Fibroblast of the aortic adventitia (primary cell): ENCODE results near the gene FEM1C. TPM values are rescaled to one million over a fixed set of nuclear protein-coding genes. Genes with fewer than 3 reads are reported as not detected.

ENCODE experiments used
- DNase-seq: peaks from one replicate; pipeline ENCODE4 v3.0.0-alpha.2; 2010; ENCODE audit warnings: low read depth
- H3K4me3 ChIP-seq: 2 replicates; pipeline ENCODE4 v1.5.1; 2011; ENCODE audit warnings: low read depth, mild to moderate bottlenecking, control low read depth, low read length, moderate library complexity
- CTCF ChIP-seq: IDR thresholded peaks from 2 replicates; pipeline ENCODE4 v1.5.1; 2011; ENCODE audit warnings: mild to moderate bottlenecking, low read length, control low read depth, inconsistent platforms; ENCODE audit not compliant: insufficient read depth
- total RNA-seq: library from RNA; depleted of rRNA; stranded (reverse); fragments of >200 nt; gene quantifications from 2 replicates; pipeline ENCODE4 v1.2.3, GENCODE V29; 2012; ENCODE audit warnings: low replicate concordance

The FEM1C gene
- total RNA-seq, 1 donor: 31.7 TPM

GRCh38 chr5:115559524-115559923 lies 14.9 kb upstream of the FEM1C start:
- no peak overlapping the region for H3K4me3 ChIP-seq
- no peak for DNase-seq
- TF ChIP-seq CTCF: no peak

GRCh38 chr5:115558388-115558956 lies 13.9 kb upstream of the FEM1C start:
- TF ChIP-seq CTCF: no peak
- H3K4me3 ChIP-seq: no peak overlapping the region
- peak; percentile 35 for DNase-seq

- H3K4me3 ChIP-seq: no peak overlapping the region
- DNase-seq: no peak
- no peak for TF ChIP-seq CTCF
These were observed 13.3 kb upstream of the FEM1C start for GRCh38 chr5:115557667-115558387.

- no peak overlapping the region for H3K4me3 ChIP-seq
- DNase-seq: no peak
- no peak for TF ChIP-seq CTCF
These were observed 11.7 kb upstream of the FEM1C start for GRCh38 chr5:115556276-115556675.

GRCh38 chr5:115555084-115555633 lies 10.6 kb upstream of the FEM1C start:
- DNase-seq: no peak
- H3K4me3 ChIP-seq: no peak overlapping the region
- TF ChIP-seq CTCF: no peak

- no peak overlapping the region for H3K4me3 ChIP-seq
- no peak for DNase-seq
- no peak for TF ChIP-seq CTCF
These were observed 8.5 kb upstream of the FEM1C start for GRCh38 chr5:115553082-115553481.
